ACHN (cell line): ENCODE measurements around the gene PROX1.

ENCODE experiments used
- DNase-seq: peaks from one replicate; pipeline ENCODE4 v3.0.0-alpha.2; 2015
- in situ Hi-C: cut with HindIII; loops from 2 replicates; pipeline ENCODE4 v1.10.0; 2017; ENCODE audit warnings: low sequenced_read_pairs, low pct_ligation_motif_present, low pct_unique_long_range_greater_than_20kb

Gene PROX1

GRCh38 chr1:213987927-213988506 is at the start of gene PROX1:
Gene PROX1 (plus strand): TSS chr1:213987973. CDS start chr1:213996536, 8,563 bp downstream.
- in situ Hi-C loops, result no loop called here
- DNase-seq, result peak; percentile 85

DNA sequence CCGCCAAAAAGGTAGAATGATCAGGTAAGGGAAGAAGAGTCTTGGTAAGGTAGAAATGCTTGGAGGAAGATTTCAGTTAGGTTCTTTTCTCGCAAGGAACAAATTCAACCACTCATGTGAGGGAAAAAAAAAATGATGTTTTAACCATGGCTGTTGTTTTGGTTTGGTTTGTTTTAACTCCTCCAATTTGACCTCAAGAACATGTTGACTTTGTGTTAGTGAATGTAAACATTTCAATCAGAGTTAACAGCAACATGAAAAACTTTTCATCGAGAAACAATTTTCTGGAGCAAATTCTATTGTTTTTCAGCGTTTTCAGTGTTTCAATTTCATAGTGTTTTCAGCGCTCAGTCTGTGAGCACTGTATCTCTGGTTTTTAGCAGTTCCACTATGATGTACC is 49.0 kb upstream of the PROX1 start:
- in situ Hi-C loops, result no loop called here
- no peak for DNase-seq

- in situ Hi-C loops, result no loop called here
- no peak for DNase-seq
These were observed 47.9 kb upstream of the PROX1 start for GRCh38 chr1:213939888-213940287.

DNA sequence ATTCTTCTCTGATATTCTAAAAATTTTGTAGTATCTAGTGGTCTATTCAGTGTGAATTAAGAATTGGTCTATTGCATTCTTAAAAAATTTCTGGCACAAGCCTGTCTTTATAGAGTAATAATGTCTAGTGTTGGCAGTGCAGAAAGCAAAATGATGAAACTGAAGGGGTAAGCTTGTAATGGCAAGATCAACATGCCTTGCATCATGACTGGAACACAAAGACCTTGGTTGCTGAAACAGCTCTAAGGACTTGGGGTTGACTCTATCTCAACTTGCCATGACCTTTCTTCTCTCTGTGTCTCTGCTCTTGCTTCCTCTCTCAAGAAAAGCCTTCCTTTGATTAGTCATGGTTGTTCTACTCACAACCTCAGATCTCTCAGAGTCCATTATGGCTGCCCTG is 46.8 kb upstream of the PROX1 start:
- in situ Hi-C loops, result no loop called here
- DNase-seq, result no peak

DNA sequence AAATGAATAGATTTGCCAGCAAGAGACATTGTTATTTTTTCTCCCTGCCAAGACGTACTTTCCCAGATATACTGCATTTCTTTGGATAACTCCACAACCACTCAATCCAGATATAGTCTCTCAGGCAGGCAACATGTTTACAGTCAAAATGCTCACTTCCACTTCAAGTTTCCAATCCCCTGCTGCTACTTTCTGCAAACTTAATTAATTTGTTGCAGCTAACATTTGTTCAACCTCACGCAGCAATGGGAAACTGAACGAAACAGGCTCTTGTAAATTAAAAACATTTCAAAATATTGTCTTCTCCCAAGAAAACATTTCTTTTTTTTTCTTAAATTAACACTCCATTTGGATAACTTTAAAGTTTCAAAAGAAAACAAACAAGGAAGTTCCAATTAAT is 45.7 kb upstream of the PROX1 start:
- DNase-seq, result no peak
- in situ Hi-C loops, result no loop called here

DNA sequence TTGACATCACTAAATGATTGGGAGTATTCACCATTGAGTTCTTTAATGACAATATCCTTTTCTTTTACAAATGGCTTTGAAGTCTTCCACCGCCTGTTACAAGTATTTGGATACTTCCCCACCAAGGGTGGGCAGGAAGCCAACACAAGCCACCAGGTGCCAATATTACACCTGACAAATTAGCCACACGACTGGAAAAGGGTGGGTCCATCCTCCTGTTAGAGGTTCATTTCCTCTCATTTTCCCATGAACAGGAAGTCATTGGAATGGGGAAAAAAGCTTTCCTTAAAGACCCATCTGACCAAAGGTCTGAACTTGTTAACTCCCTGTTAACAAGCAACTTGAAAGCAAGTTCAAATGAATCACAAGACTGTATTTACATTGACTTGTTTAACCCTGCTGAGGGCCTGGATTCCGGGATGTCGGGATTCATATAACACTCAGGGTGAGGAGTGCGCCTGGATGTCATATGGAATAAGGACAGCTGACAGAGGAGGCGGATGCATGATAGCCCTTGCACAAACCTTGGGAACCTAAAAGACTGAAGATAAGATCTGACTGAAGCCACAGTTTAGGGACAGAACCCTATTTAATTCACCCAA is 40.5 kb upstream of the PROX1 start:
- no peak for DNase-seq

DNA sequence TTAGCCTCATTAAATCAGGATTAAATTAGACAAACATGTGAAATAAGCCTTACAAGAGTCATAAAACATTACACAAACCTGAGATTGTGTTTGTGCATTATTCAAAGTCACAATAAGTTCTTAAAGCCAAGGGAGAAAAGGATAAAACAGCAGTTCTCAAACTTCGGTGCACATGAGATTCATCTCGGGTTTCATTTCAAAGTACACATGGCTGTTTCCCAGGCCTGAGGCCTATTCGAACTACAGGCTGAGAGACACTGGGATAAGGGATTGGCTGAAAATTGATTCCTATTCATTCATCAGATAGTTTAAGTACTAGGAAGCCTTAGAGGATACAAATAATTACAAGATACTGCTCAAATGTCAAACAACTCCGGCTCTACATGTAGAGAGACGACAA is 35.9 kb upstream of the PROX1 start:
- no peak for DNase-seq
- in situ Hi-C loops, result no loop called here

More for the DNA sequence above, 40.5 kb upstream of the PROX1 start:
- in situ Hi-C loops, result no loop called here

DNA sequence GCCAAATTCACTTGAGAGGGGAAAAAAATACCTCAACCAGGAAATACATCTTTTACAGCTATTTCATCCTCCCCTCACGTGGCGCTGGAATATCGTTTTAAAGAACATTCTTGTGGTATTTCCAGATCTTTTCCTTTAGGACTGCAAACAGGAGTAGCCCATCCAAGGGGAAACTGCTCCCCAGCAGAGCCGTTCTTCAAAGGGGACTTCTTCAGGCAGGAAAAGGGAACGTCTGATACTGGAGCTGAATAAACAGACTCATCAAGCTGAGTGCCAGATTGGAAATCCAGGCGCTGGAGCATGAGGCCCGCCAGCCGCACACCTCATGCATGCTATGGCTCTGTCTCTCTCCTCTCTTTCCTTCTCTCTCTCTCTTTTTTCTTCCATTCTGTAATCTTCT is 34.0 kb upstream of the PROX1 start:
- in situ Hi-C loops, result no loop called here
- no peak for DNase-seq

DNA sequence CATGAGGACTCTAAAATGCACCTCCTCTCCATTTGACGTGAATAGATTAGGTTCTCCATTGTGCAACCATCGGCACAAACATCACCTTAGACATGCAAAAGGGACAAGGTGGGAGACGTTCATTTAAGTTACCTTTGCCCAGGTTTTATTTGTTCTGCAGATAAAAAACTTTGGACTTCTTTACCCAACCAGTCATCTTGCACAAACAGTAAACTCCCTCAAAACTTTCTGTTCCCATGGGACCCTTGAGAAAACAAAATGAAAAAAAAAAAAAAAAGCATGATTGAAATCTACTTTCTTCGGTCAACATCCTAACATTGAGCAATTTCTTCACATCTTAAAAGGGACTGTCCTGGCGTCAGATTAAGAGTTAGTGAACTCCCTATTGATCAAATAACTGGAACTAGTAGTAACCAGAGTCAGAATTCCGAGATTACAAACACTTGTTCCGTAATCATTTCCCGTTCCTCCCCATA is 31.4 kb upstream of the PROX1 start:
- DNase-seq, result no peak
- in situ Hi-C loops, result no loop called here

- no peak for DNase-seq
- in situ Hi-C loops, result no loop called here
These were observed 29.4 kb upstream of the PROX1 start for GRCh38 chr1:213958346-213958745.

- DNase-seq, result no peak
- in situ Hi-C loops, result no loop called here
These were observed 26.8 kb upstream of the PROX1 start for GRCh38 chr1:213960963-213961362.

- in situ Hi-C loops, result no loop called here
- no peak for DNase-seq
These were observed 25.3 kb upstream of the PROX1 start for GRCh38 chr1:213962508-213962907.

DNA sequence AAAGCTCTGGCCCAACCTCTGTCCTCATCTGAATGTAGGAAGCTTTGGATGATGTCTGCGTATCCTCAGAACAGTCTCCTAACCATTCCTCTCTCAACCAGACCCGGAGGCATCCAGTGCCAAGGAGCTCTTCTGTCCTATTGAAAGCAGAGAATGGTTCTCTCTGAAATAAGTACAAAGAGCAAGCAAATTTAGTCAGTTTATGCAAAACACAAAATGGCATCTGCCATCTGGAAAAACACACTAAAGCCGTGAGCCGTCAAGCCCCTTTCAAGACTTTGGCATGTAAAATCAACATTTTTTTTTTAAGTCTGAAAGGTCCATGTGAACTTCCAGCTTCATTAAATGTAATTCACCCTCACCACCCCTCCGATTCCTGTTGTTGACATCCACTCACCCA is 21.7 kb upstream of the PROX1 start:
- in situ Hi-C loops, result no loop called here

GRCh38 chr1:213968146-213968825 is 19.5 kb upstream of the PROX1 start:
- in situ Hi-C loops, result no loop called here
- no peak for DNase-seq

More for the DNA sequence above, 21.7 kb upstream of the PROX1 start:
- DNase-seq, result no peak

DNA sequence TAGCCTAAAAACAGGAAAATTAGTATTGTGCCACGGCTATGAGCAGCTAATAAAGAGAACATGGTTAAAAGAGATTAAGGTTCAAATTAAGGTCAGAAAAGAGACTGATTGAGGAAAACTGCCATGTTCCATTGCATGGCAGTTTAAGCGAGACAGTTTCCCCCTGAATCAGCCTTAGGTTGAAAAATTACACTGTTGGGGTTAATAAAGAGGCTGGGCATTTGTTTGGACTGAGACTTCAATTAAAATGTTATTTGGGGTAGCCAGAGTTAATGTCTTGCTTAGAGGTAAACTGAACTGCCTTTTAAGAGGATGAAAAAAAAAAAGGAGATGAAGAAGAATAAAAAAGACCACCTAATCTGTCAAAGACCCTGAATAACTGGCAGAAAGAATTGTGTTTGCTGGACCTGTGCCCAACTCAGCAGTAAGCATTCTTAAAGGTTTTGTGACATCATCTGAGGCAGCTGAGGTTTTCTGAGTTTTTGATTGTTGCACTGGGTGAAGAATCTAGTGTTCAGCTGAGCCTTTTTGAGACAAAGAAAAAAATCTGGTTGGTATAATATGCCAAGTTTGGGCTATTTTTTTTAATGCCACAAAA is 17.7 kb upstream of the PROX1 start:
- in situ Hi-C loops, result no loop called here
- DNase-seq, result no peak

GRCh38 chr1:213972141-213972540 is 15.6 kb upstream of the PROX1 start:
- in situ Hi-C loops, result no loop called here
- DNase-seq, result no peak

DNA sequence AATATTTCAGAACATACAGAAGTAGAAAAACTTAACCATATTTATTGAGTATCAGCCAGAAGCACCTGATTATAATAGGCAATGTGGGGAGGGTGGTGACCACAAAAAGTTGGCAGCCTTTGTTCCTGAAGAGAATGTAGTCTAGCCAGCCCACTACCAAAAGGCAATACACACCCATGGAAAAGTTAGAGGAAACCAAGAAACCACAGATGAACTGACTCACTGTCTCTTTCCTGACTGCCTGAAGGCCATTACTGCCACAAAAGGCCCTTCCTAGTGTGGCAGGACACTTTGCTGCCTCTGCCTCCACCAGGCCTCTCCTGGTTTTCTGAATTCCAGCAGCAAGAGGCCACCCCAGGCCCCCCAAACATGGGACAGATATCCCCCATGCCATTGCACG is 14.6 kb upstream of the PROX1 start:
- no peak for DNase-seq
- in situ Hi-C loops, result no loop called here

DNA sequence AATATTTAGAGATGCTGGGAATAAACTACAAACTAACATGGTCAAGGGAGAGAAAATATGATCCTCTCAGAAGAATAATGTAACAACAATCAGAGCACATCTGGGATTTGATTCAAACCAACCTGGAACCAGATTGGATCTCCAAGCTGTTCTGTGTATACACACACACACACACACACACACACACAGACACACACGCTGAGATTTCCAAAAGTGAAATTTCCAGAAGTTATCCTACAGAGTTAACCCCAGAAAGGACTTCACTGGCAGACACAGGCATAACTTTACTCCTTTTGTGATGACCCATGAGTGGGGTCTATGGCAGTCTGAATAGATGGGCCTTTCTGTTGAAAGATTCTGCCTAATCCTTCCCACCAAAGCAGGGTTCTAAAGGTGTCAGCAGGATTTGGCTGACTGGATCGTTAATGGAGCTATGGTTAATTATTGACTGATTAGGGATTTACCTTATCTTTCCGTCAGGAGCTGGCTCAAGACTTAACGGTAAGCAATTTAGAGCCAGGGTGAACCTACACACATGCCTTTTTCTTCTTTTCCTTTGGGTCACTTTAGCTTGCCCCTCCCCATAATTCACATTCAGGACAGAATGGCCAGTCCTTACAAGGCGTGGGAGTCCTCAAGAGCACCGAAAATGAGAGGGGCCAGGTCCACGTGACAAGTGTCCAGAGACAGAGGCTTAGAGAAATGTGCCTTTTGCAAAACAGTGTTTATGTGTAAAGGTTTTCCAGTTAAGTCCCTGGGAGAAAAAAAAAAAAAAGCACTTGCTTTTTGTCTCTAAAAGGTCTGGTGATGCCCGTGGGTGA is 10.9 kb upstream of the PROX1 start:
- no peak for DNase-seq
- in situ Hi-C loops, result no loop called here

GRCh38 chr1:213977486-213977842 is 10.3 kb upstream of the PROX1 start:
- in situ Hi-C loops, result no loop called here
- DNase-seq, result no peak
